RKO (cell line): ENCODE results near the gene ADGRL4.
A peak's percentile ranks its signal among the peaks of the same experiment; 100 is the strongest.
"Not testable (repeated sequence)": the region's sequence is repeated elsewhere in the genome, so short reads cannot be mapped to it uniquely, and the experiment has no call there.

Experiments used
- DNase-seq: peaks from one replicate; pipeline ENCODE4 v3.0.0-alpha.2; 2016; ENCODE audit warnings: low spot score

ADGRL4 gene

DNA sequence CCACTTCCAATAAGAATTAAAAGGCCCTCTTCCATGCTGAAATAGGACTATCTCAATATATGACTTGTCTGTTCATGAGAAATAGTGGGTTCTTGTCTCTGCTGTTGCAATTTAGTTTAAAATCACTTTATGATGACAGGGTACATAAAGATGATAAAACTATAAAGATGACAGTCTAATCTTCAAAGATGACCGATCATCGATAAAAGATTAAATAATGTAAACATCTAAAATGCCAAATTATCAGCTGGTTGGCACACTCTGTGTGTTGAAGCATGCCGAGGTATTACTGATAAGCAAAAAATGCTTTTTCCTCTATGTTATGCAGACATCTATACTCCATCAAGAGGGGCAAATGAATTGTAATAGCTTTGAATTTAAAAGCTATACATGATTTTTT is 89.5 kb downstream of the ADGRL4 start:
- DNase-seq: no peak

DNA sequence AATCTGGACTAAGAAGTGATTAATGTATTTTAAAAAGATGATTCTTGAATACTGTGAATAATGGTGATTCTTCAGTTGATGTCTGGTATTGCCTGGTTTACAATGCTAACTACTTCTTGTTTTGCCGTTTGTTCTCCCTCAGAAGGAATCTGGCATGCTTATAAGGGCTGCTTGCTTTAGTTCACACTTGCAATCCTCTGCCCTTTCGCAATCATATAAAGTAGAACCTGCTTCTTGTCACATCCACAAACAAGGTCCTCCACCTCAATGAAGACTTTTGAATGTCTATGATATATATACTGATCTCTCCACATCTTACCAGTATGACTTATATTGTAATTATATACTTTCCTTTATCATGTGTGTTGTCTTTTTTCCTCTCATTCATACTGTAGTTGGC is 92.6 kb downstream of the ADGRL4 start:
- DNase-seq: no peak

GRCh38 chr1:78911956-78912880 is 94.3 kb downstream of the ADGRL4 start:
- no peak for DNase-seq

DNA sequence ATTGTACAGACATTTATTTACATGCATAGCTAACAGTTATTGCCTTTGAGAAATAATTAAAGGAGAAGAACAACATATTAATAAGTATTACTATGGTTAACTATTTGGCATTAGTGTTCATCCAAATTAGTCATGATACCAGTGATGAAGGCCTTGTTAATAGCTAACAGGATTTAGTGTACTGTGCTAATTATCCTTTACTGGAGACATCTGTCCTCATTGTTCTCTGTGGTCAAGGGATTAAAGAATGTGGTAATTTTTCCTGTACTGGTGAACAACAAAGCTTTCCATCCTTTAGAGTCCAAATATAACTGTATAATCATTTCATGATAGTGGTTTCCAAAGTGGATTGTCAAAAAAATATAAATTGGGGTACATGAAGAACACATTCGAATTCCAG is 103.9 kb downstream of the ADGRL4 start:
- DNase-seq: no peak

GRCh38 chr1:78894811-78895210 is 111.7 kb downstream of the ADGRL4 start:
- no peak for DNase-seq

- DNase-seq: no peak
These were observed 114.2 kb downstream of the ADGRL4 start for GRCh38 chr1:78892260-78892840.

DNA sequence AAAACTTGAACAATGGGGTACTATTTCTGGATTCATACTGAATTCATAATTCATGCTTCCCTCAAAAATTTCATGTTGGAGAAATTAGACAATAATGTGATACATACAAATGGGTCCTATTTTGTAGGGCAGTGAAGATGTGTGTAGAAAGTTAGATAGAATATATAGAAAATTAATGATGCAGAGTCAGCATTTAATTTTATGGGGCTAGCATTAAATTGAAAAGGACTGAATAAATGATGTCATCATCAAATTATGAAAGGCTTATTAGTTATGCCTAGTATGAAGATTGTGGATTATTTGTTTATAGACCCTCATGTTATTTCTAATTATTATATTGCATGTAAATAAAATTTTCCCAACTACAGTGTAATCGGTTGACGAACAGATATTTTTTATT is 119.1 kb downstream of the ADGRL4 start:
- DNase-seq: no peak

- DNase-seq: no peak
These were observed 121.7 kb downstream of the ADGRL4 start for GRCh38 chr1:78884685-78885452.

- no peak for DNase-seq
These were observed 126.3 kb downstream of the ADGRL4 start for GRCh38 chr1:78880223-78880622.

DNA sequence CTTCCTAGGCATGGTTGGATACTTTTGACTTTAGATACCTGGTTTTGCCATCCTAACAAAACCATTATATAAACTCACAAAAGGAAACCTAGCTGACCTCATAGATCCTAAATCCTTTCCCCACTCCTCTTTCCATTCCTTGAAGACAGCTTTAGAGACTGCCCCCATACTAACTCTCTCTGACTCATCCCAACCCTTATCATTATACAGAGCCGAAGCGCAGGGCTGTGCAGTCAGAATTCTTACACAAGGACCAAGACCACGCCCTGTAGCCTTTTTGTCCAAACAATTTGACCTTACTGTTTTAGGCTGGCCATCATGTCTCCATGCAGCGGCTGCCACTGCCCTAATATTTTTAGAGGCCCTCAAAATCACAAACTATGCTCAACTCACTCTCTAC is 130.5 kb downstream of the ADGRL4 start:
- DNase-seq: not testable (repeated sequence)

GRCh38 chr1:78872801-78873200 is 133.7 kb downstream of the ADGRL4 start:
- peak; percentile 37 for DNase-seq

GRCh38 chr1:78871249-78871648 is 135.3 kb downstream of the ADGRL4 start:
- DNase-seq: no peak

DNA sequence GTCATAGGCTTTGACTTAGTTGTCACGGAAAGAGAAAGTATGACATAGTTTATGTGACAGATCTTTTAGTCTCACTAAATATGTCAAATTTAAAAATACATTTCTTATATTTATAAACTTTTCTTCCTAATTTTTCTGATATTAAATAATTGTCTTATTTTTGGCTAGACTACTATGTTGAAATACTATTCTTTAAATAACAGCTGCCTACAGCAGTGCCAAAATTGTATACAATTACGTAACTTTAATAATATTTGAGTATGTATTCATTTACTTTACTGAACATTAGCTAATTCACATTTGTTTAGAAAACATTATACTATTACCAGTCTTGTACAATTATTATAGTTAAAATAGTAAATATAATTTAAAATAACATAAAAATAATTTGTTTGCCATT is 137.4 kb downstream of the ADGRL4 start:
- no peak for DNase-seq

GRCh38 chr1:78864175-78864574 is 142.4 kb downstream of the ADGRL4 start:
- DNase-seq: no peak

GRCh38 chr1:78856096-78856495 is 150.4 kb downstream of the ADGRL4 start:
- no peak for DNase-seq

- no peak for DNase-seq
These were observed 151.3 kb downstream of the ADGRL4 start for GRCh38 chr1:78855258-78855657.

DNA sequence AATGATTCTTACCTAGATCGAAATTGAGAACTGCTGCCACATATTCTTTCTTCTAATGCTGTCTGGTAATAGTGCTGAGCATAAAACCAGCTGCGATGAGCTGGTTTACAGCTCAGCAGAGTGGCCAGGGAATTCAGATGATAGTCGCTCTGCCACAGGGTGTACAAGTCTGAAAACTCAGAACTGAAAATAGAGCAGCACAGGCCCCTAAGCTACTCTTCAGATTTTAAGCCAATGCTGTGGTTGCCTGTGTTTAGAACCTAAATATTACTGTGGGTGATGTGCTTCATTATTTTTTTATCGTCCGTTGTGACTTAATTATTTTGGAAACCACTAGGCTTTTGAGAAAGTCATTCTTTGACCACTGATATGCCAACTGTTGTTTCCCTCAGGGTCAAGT is 152.0 kb downstream of the ADGRL4 start:
- DNase-seq: no peak

DNA sequence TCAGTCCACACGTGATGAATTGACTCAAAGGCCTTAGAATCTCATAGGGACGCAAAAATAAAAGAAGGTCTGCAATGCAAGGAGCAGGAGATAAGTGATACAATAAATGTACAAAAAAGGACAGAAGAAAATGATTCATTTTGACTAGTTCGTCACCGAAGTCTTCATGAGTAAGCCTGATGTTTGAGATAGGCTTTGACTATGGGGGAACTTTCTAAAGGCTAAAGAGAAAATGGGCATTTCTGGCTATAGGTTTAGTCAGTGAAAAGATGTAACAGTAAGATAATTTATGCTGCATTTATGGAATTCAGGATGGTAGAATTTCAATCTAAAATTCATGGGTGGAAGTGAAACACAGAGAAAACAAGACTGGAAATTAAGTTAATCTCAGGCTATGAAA is 163.0 kb downstream of the ADGRL4 start:
- DNase-seq: peak; percentile 18

DNA sequence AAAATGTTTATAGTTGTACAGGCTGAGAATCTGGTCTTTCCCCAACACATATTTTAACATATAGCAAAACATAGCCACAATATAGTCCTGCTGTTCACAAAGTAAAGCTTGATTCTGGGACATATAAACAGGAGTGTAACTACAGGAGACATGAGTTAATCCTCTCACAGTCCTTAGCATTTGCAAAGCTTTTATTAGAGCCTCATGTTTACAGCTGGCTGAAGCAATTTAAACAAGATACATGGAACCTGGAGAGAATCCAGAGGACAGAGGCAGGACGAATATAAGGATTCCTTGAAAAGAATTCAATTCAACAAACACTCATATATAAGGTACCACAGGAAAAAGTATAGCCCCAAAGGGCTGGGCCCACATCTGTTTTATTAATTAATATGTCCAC is 163.4 kb downstream of the ADGRL4 start:
- DNase-seq: no peak

DNA sequence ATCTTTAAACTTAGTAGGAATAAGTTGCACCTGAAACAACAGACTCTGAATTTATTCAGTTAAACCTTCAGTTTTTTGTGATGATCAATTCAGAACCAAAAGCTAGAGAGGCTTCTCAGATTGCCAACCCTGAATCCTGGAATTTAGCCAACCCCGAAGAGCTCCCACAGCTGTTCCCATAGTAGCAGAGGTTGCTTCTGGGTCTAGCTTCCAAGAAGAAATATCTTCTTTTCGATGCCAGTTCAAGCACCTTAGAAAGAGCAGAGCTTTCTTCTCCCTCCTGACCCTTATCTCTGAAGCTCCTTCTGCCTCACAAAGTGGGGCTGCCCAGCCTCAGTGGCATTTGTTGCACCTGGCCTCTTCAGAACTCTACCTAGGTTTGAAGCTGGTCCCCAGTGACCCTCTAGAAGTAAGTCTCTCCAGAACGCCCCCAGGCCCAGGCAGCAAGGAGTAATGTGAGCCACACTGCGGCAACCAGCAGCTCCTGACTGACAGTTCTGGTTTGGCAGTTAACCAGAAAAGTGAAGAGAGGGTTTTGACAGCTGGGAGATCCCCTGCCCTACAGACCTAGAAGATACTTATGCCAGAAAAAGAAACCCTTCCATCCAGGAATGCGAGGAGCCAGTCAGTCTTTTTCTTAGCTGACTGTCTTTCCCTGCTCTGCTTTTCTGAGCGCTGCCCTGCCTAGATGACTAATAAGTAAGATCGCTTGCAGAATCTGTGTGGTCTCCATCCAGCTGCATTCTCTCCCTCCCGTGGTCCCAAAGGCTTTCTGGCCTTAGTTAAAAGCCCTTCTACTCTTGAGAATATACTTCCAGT is 165.9 kb downstream of the ADGRL4 start:
- no peak for DNase-seq
